PC-3 (cell line): ENCODE results near the gene PHYKPL.

Experiments
- EZH2 ChIP-seq: fragments of 300-600 bp; sonication (generic); IDR thresholded peaks from one replicate; pipeline ENCODE4 v1.6.1; 2017; ENCODE audit warnings: antibody characterized with exemption, mild to moderate bottlenecking, low read length; ENCODE audit not compliant: unreplicated experiment
- EZH2phosphoT487 ChIP-seq: fragments of 300-600 bp; sonication (generic); IDR thresholded peaks from 2 replicates; pipeline ENCODE4 v1.6.1; 2018; ENCODE audit warnings: mild to moderate bottlenecking, antibody characterized with exemption, low read length, borderline replicate concordance
- TF ChIP-seq, protein P1 (sequence below): fragments of 300-600 bp; sonication (generic); conservative IDR thresholded peaks from 2 replicates; pipeline ENCODE4 v1.5.1; 2017; ENCODE audit warnings: antibody characterized with exemption, low read depth, mild to moderate bottlenecking, low read length

DNA sequence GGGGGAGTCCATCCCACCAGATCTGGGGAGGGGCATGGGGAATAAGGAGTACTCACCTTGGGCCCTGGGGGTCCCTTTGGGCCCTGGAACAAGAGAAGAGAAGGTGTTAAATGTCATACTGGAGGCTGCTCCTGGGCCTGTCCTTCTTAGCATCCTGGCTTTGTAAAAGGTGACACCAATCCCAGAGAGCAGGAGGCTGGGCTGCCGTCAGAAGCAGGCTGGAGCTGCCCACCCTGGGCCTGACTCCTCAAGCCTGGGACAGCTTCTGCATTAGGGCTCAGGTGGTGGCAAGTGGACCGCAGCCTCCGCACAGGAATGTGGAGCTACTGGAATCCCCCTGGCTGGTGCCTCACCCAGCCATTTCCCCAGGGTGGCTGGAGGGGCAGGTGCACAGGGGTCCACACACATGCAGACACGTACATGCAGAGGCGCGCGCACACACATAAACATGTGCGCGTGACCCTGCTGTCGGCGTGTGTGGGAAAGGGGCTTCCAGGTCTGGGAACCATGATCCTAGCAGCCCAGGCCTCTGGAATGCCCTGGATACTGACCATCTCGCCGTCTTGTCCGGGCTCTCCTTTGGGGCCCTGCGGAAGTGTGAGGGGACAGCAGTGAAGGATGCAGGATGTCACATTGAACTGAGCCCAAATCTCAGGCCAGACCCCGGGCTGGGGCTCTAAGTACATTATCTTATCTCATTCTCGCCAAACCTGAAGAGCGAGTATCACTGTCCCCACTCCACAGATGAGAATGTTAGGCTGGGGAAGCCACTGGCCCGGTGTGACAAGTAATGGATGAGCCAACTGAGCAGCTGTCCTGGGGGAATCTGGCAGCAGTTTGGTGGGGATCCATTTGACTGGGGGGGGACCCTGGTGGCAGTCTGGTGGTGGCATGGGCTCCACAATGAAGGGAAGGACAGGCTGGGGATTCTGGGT lies 29.3 kb upstream of the PHYKPL start:
- TF ChIP-seq, protein P1, sequence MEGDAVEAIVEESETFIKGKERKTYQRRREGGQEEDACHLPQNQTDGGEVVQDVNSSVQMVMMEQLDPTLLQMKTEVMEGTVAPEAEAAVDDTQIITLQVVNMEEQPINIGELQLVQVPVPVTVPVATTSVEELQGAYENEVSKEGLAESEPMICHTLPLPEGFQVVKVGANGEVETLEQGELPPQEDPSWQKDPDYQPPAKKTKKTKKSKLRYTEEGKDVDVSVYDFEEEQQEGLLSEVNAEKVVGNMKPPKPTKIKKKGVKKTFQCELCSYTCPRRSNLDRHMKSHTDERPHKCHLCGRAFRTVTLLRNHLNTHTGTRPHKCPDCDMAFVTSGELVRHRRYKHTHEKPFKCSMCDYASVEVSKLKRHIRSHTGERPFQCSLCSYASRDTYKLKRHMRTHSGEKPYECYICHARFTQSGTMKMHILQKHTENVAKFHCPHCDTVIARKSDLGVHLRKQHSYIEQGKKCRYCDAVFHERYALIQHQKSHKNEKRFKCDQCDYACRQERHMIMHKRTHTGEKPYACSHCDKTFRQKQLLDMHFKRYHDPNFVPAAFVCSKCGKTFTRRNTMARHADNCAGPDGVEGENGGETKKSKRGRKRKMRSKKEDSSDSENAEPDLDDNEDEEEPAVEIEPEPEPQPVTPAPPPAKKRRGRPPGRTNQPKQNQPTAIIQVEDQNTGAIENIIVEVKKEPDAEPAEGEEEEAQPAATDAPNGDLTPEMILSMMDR: no peak
- TF ChIP-seq EZH2 (no peak), EZH2phosphoT487 (no peak)
